HUES48 (cell line): ENCODE results near the gene DOCK2.

ENCODE experiments used
- H3K27ac ChIP-seq: one replicate; pipeline ENCODE4 v1.7.0; 2013; ENCODE audit warnings: low read depth, low read length, inconsistent platforms
- H3K27me3 ChIP-seq: 2 replicates; pipeline ENCODE4 v1.6.1; 2013; ENCODE audit warnings: mild to moderate bottlenecking, low read length; ENCODE audit not compliant: control insufficient read depth, insufficient read depth
- H3K36me3 ChIP-seq: 2 replicates; pipeline ENCODE4 v1.6.1; 2013; ENCODE audit warnings: low read length; ENCODE audit not compliant: control insufficient read depth, insufficient read depth
- H3K4me1 ChIP-seq: 2 replicates; pipeline ENCODE4 v1.6.1; 2013; ENCODE audit warnings: mild to moderate bottlenecking, low read length; ENCODE audit not compliant: control insufficient read depth, insufficient read depth
- H3K4me3 ChIP-seq: 2 replicates; pipeline ENCODE4 v1.5.1; 2013; ENCODE audit warnings: mild to moderate bottlenecking, low read depth, low read length
- H3K9ac ChIP-seq: 2 replicates; pipeline ENCODE4 v1.6.1; 2013; ENCODE audit warnings: mild to moderate bottlenecking, low read depth, low read length, moderate library complexity
- H3K9me3 ChIP-seq: 2 replicates; pipeline ENCODE4 v1.6.1; 2013; ENCODE audit warnings: low read length; ENCODE audit not compliant: control insufficient read depth, insufficient read depth

The DOCK2 gene

DNA sequence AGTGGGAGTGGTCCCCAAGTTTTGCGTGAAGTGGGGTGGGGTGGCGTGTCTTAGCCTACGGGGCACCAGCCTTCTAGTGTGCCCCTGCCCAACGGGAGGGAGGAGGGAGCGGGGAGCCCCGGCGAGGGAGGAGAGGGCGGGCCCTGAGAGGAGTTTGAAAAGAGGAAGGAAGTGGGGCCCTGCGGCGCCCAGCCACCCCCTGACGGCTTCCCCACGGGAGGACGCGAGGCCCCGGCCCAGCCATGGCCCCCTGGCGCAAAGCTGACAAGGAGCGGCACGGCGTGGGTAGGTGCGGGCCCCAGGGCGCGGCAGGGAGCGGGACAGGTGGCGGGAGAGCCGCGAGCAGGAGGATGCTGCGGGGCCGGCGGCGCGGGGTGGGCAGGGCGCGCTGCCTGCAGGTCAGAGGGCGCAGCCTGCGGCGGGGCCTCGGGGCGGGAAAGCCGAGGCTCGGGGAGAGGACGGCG, at the start of gene DOCK2:
Gene DOCK2 (plus strand): TSS at position 191 of the 464 bp plus-strand sequence. CDS start 52 bp downstream, at position 243.
- no peak within 1 kb of the TSS for H3K27ac ChIP-seq
- H3K4me3 ChIP-seq, result peak within 1 kb of the TSS; percentile 74
- H3K36me3 ChIP-seq, result no peaks in the 10 kb centered on the region
- H3K9ac ChIP-seq, result no peak within 1 kb of the TSS
- no peaks in the 10 kb centered on the region for H3K9me3 ChIP-seq
- H3K27me3 ChIP-seq, result peaks cover 22% of the 10 kb centered on the region
- peaks cover 16% of the 10 kb centered on the region for H3K4me1 ChIP-seq

DNA sequence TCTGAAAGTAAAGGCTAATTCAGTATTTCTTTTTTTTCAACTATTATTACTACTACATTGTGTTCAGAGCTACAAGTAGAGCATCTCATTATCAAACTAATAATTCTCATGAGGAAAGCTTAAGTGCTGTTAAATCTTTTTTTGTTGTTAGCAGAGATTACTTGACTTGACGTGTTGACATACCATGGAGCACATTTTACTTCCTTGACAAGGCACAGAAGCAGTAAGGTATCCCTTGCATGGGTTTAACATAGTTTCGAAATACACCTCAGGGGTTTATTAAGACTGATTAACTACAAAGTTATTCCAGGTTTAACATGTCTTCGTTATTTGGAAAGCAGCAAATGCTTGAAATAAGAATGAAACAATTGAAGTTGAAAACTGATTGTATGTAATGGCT, 46.5 kb upstream of the DOCK2 start:
- no peaks in the 10 kb centered on the region for H3K27me3 ChIP-seq
- H3K27ac ChIP-seq, result no peak overlapping the region
- peaks cover 82% of the 10 kb centered on the region for H3K36me3 ChIP-seq
- no peaks in the 10 kb centered on the region for H3K4me1 ChIP-seq
- H3K4me3 ChIP-seq, result no peak overlapping the region
- no peaks in the 10 kb centered on the region for H3K9me3 ChIP-seq
- H3K9ac ChIP-seq, result no peak overlapping the region

DNA sequence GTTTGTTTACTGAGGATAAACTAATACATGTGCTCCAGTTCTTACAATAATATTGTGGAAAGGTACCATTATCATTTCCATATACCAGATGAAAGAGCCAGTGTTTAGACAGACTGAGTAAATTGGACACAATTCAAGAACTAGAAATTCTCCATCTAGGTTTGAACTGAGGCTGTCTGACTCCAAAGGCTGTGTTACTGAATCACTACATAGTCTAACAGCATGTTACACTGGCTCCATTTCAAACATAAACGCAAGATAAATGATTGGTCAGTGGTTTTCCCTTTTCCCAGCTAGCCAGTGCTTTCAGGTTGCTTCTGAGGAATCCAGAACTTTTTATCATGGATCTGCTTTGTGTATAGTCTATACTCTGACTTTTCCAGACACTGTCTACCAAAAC, 45.4 kb upstream of the DOCK2 start:
- H3K9me3 ChIP-seq, result no peaks in the 10 kb centered on the region
- no peak overlapping the region for H3K27ac ChIP-seq
- H3K36me3 ChIP-seq, result peaks cover 92% of the 10 kb centered on the region
- H3K27me3 ChIP-seq, result no peaks in the 10 kb centered on the region
- H3K4me3 ChIP-seq, result no peak overlapping the region
- no peak overlapping the region for H3K9ac ChIP-seq
- H3K4me1 ChIP-seq, result no peaks in the 10 kb centered on the region

DNA sequence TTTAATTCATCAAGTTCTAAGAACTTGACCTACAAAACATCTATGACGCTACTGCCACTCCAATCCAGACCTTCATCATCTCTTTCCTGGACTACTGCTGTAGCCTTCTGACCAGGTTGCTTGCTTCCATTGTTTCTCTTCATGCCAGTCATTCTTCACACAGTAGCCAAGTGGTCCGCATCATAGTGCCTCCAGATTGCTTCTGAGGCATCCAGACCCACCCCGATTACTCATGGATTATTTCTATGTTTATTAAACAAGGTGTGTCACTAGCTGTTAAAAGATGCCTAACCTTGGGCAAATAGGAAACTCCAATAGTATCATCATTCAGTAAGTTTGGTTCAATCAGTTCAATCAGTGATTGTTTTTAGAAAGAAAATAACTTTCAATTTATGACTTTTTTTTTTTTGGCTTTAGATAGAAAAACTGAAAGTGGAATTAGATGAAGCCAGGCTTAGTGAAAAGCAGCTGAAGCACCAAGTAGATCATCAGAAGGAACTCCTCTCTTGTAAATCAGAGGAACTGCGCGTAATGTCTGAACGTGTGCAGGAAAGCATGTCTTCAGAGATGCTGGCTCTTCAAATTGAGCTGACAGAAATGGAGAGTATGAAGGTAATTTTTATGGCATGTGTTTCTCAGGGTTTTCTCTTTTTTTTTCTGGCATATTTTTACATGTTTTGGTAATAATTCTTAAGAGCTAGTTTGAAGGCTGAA, 44.0 kb upstream of the DOCK2 start:
- Histone ChIP-seq H3K9me3 (no peaks in the 10 kb centered on the region), H3K9ac (no peak overlapping the region), H3K4me1 (no peaks in the 10 kb centered on the region), H3K27ac (no peak overlapping the region), H3K27me3 (no peaks in the 10 kb centered on the region), H3K36me3 (peaks cover 98% of the 10 kb centered on the region), H3K4me3 (no peak overlapping the region)

DNA sequence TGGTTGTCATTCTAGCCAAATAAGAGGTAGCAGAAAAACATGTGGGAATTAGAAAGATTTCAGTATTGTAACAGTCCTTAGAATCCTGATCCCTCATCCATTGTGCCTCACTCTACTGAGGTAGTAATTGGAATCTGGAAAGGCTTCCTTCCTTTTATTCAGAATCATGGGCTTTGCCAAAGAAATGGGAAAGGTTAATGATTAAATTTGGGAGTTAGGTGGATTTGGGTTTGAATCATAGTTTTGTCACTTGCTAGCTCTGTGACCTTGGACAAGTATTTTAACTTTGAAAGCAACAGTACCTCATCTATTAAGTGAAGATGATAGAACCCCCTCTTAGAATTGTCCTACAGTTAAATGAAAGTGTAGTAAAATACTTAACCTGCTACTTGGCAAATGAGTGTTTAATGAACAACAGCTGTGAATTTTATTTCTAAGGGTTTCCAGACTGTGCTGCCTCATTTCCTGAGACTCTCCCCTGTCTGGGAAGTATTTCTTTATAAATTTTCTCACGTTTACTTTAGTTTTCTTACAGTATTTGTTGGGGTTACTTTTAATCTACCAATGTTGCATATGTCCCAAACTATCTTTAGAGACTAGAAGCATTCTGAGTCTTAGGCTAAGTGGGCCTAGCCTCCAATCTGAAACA, 41.8 kb upstream of the DOCK2 start:
- H3K9ac ChIP-seq, result no peak overlapping the region
- H3K27me3 ChIP-seq, result no peaks in the 10 kb centered on the region
- H3K4me1 ChIP-seq, result no peaks in the 10 kb centered on the region
- no peak overlapping the region for H3K4me3 ChIP-seq
- H3K9me3 ChIP-seq, result no peaks in the 10 kb centered on the region
- no peak overlapping the region for H3K27ac ChIP-seq
- peaks cover 98% of the 10 kb centered on the region for H3K36me3 ChIP-seq

DNA sequence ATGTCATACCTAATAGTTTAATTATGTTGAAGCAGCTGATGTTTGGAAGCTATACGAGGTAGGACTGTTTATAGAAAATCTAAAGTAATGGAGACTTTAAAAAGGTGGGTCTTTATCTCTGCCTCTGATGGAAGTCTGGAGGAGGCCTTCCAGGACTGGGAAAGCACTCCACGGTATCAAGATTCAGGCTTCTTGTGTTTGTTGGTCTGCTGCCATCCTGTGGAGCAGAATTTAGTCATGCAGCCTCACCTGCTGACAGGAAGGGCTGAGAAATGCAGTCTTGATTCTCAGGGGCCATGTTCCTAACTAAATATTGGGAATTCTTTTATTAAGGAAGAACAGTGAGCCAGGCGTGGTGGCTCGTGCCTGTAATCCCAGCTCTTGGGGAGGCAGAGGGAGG, 37.6 kb upstream of the DOCK2 start:
- Histone ChIP-seq H3K27me3 (no peaks in the 10 kb centered on the region), H3K4me3 (no peak overlapping the region), H3K4me1 (no peaks in the 10 kb centered on the region), H3K9me3 (no peaks in the 10 kb centered on the region), H3K9ac (no peak overlapping the region), H3K36me3 (peaks cover 98% of the 10 kb centered on the region), H3K27ac (no peak overlapping the region)

GRCh38 chr5:169602535-169602934, 34.5 kb upstream of the DOCK2 start:
- no peak overlapping the region for H3K27ac ChIP-seq
- H3K4me3 ChIP-seq, result no peak overlapping the region
- peaks cover 76% of the 10 kb centered on the region for H3K36me3 ChIP-seq
- H3K9ac ChIP-seq, result no peak overlapping the region
- H3K27me3 ChIP-seq, result no peaks in the 10 kb centered on the region
- H3K9me3 ChIP-seq, result no peaks in the 10 kb centered on the region
- no peaks in the 10 kb centered on the region for H3K4me1 ChIP-seq

DNA sequence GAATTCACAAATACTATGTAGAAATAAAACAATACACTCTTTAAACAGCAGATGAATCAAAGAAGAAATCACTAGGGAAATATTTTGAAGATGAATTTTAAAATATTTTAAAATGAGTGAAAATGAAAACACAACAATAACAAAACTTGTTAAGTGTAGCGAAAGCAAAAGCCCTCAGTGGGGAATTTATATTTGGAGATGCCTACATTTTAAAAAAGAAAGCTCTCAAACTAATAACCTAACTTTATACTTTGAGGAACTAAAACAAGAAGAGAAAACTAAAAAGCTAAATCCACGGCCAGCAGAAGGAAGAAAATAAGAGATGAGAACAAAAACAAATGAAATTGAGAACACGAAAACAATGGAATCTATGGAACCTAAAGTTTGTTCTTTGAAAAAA, 30.8 kb upstream of the DOCK2 start:
- Histone ChIP-seq H3K27me3 (no peaks in the 10 kb centered on the region), H3K9ac (no peak overlapping the region), H3K9me3 (no peaks in the 10 kb centered on the region; the same call in 1 of the 2 replicates), H3K36me3 (peaks cover 39% of the 10 kb centered on the region), H3K4me1 (no peaks in the 10 kb centered on the region), H3K4me3 (no peak overlapping the region), H3K27ac (no peak overlapping the region)

- Histone ChIP-seq H3K9me3 (no peaks in the 10 kb centered on the region; the same call in 1 of the 2 replicates), H3K9ac (no peak overlapping the region), H3K36me3 (peaks cover 23% of the 10 kb centered on the region), H3K27ac (no peak overlapping the region), H3K4me3 (no peak overlapping the region), H3K4me1 (no peaks in the 10 kb centered on the region), H3K27me3 (no peaks in the 10 kb centered on the region)
Observed at GRCh38 chr5:169607882-169608281, 29.2 kb upstream of the DOCK2 start.

GRCh38 chr5:169609716-169610115, 27.4 kb upstream of the DOCK2 start:
- H3K4me3 ChIP-seq, result no peak overlapping the region
- H3K36me3 ChIP-seq, result peaks cover 6% of the 10 kb centered on the region
- no peak overlapping the region for H3K9ac ChIP-seq
- no peaks in the 10 kb centered on the region for H3K4me1 ChIP-seq
- no peaks in the 10 kb centered on the region; the same call in 1 of the 2 replicates for H3K9me3 ChIP-seq
- H3K27me3 ChIP-seq, result no peaks in the 10 kb centered on the region
- no peak overlapping the region for H3K27ac ChIP-seq

DNA sequence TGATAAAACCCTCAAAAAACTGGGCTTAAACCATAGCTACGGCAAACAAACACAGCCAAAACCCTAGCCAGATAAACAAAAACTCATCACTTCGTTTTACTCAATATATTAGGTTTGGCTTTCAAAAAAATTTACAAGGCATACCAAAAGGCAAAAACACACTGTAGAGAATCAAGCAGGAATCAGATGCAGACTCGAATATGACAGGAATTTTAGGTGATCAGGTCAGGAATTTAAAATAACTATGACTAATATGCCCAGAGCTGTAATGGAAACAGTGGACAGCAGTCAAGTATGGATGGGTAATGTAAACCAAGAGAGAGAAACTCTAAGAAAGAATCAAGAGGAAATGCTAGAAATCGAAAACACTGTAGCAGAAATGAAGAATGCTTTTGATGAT, 26.5 kb upstream of the DOCK2 start:
- Histone ChIP-seq H3K9ac (no peak overlapping the region), H3K4me1 (no peaks in the 10 kb centered on the region), H3K4me3 (no peak overlapping the region), H3K36me3 (no peaks in the 10 kb centered on the region), H3K9me3 (no peaks in the 10 kb centered on the region; the same call in 1 of the 2 replicates), H3K27ac (no peak overlapping the region), H3K27me3 (no peaks in the 10 kb centered on the region)
